Measurements from ENCODE around the gene PAQR9.
"Not testable (repeated sequence)": the region's sequence is repeated elsewhere in the genome, so short reads cannot be mapped to it uniquely, and the experiment has no call there.

The PAQR9 gene

DNA sequence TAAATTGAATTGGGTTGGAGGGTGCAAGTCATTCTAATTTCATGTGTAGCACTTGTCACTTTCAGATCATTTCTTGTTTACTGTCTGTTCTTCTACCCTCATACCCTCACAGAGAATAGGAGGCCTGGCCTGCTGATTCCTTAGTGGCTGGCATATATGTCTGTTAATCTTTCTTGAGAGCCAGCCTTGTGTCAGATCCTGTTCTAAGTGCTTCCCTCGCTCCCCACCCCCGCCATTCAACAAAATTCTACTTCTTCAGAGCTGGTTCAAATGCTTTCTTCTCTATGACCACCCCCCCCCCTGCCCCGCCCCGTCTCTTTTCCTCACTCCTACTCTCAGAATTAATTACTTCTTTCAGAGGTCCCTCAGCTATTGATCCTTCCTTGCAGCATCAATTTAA lies 36.4 kb upstream of the PAQR9 start:
- Histone ChIP-seq H3K9me3 (ENCODE audit: control insufficient read depth in 1 of 2, low read length in 2 of 2) (no peaks in the 10 kb centered on the region), H3K9ac (ENCODE audit: low read depth in 1 of 2, low read length in 2 of 2) (peak overlapping the region in 1 of 2 donors; percentile 90), H3K27me3 (ENCODE audit: control insufficient read depth in 1 of 2, insufficient read depth in 2 of 2, low read length in 2 of 2) (no peaks in the 10 kb centered on the region), H3K36me3 (ENCODE audit: control insufficient read depth in 1 of 2, insufficient read depth in 2 of 2, low read length in 2 of 2) (no peaks in the 10 kb centered on the region), H3K4me1 (ENCODE audit: control insufficient read depth in 1 of 2, insufficient read depth in 2 of 2, low read length in 2 of 2) (peaks cover 14 to 16% of the 10 kb centered on the region in 2 donors), H3K4me3 (ENCODE audit: low read depth in 1 of 2, low read length in 2 of 2) (peak overlapping the region in 1 of 2 donors; percentile 87), H3K27ac (ENCODE audit: low read depth, low read length) (no peak overlapping the region)

DNA sequence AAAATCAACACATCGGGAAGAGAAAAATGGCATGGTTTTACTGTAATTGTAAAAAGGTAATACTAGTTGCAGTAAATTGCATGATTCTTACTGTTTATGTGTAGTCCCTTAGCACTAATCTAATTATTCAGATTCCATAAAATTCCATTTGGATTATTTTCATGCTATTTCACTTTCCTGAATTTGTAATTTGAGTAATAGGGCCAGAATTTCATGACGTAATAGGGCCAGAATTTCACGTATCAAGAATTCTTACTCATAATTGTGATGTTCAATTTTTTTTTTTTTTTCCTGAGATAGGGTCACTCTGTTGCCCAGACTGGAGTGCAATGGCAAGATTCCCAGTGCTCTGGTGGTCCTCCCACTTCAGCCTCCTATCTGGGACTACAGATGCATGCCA lies 35.0 kb upstream of the PAQR9 start:
- Histone ChIP-seq H3K4me1 (ENCODE audit: control insufficient read depth in 1 of 2, insufficient read depth in 2 of 2, low read length in 2 of 2) (peaks cover 14 to 16% of the 10 kb centered on the region in 2 donors), H3K36me3 (ENCODE audit: control insufficient read depth in 1 of 2, insufficient read depth in 2 of 2, low read length in 2 of 2) (no peaks in the 10 kb centered on the region), H3K9ac (ENCODE audit: low read depth in 1 of 2, low read length in 2 of 2) (no peak overlapping the region), H3K27ac (ENCODE audit: low read depth, low read length) (no peak overlapping the region), H3K27me3 (ENCODE audit: control insufficient read depth in 1 of 2, insufficient read depth in 2 of 2, low read length in 2 of 2) (no peaks in the 10 kb centered on the region), H3K9me3 (ENCODE audit: control insufficient read depth in 1 of 2, low read length in 2 of 2) (no peaks in the 10 kb centered on the region), H3K4me3 (ENCODE audit: low read depth in 1 of 2, low read length in 2 of 2) (no peak overlapping the region)

DNA sequence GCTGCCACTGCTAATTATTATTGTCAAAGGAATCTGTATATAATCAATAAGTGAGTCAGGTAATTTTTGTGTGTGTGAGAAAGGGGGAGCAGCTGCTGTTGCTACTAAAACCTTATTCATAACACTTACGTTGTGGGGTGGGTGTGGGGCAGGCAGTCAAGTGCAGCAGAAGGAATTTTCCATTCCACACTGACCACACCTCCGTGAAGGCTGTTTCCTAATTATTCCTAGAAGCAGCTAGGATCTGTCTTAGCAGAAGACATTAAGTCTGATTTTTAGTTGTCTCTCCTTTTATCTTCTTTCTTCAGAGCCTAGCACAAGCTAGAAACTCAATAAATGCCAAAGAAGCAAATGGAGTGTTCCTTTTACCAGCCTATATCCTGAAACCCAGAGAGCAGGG lies 33.9 kb upstream of the PAQR9 start:
- Histone ChIP-seq H3K27me3 (ENCODE audit: control insufficient read depth in 1 of 2, insufficient read depth in 2 of 2, low read length in 2 of 2) (no peaks in the 10 kb centered on the region), H3K36me3 (ENCODE audit: control insufficient read depth in 1 of 2, insufficient read depth in 2 of 2, low read length in 2 of 2) (no peaks in the 10 kb centered on the region), H3K9me3 (ENCODE audit: control insufficient read depth in 1 of 2, low read length in 2 of 2) (no peaks in the 10 kb centered on the region), H3K27ac (ENCODE audit: low read depth, low read length) (no peak overlapping the region), H3K9ac (ENCODE audit: low read depth in 1 of 2, low read length in 2 of 2) (no peak overlapping the region), H3K4me3 (ENCODE audit: low read depth in 1 of 2, low read length in 2 of 2) (no peak overlapping the region), H3K4me1 (ENCODE audit: control insufficient read depth in 1 of 2, insufficient read depth in 2 of 2, low read length in 2 of 2) (peaks cover 6% of the 10 kb centered on the region in 2 donors)

DNA sequence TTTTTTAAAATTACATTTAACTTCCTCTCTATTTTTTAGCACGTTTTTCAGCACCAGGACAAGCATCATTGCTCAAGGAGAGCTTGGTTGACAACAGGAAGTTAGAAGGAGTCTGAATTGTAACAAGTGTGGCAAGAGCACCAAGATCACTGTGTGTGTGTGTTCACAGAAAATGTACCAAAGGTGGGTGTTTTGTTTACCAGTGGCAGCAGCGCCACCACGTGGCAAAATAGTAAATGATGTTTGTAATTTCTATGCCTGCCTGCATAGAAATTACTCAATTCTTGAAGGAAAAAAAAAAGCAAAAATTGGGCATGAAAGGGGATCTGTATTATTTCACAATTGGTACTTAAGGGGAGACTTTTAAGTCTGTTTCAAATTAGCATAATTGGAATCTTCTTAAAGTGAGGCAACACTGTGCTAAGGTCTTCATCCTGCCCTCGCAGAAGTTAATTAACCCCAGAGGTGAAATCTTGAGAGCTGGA lies 30.5 kb upstream of the PAQR9 start:
- Histone ChIP-seq H3K9ac (ENCODE audit: low read depth in 1 of 2, low read length in 2 of 2) (no peak overlapping the region), H3K4me1 (ENCODE audit: control insufficient read depth in 1 of 2, insufficient read depth in 2 of 2, low read length in 2 of 2) (no peaks in the 10 kb centered on the region)

DNA sequence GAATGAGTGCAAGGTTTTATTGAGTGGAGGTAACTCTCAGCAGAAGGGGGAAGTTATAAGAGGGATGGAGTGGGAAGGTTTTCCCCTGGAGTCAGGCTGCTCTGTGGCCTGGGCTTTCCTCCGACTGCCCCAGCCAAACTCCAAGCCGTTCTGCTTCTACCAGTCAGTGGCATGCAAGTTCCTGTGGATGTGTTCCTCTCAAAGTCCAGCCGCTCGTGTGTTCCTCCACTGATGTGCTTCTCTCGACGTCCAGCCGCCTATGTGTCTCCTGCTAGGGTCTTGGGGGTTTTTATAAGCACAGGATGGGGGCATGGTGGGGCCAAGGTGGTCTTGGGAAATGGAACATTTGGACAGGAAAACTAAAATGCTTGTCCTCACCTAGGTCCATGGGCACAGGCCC lies 28.8 kb upstream of the PAQR9 start:
- H3K27me3 ChIP-seq (ENCODE audit: control insufficient read depth in 1 of 2, insufficient read depth in 2 of 2, low read length in 2 of 2): peaks cover 0 to 4% of the 10 kb centered on the region in 2 donors
- H3K9me3 ChIP-seq (ENCODE audit: control insufficient read depth in 1 of 2, low read length in 2 of 2): no peaks in the 10 kb centered on the region
- H3K4me3 ChIP-seq (ENCODE audit: low read depth in 1 of 2, low read length in 2 of 2): no peak overlapping the region
- peaks cover 0 to 2% of the 10 kb centered on the region in 2 donors for H3K4me1 ChIP-seq (ENCODE audit: control insufficient read depth in 1 of 2, insufficient read depth in 2 of 2, low read length in 2 of 2)
- H3K36me3 ChIP-seq (ENCODE audit: control insufficient read depth in 1 of 2, insufficient read depth in 2 of 2, low read length in 2 of 2): no peaks in the 10 kb centered on the region
- no peak overlapping the region for H3K9ac ChIP-seq (ENCODE audit: low read depth in 1 of 2, low read length in 2 of 2)
- H3K27ac ChIP-seq (ENCODE audit: low read depth, low read length): no peak overlapping the region

More for the DNA sequence above, 30.5 kb upstream of the PAQR9 start:
- Histone ChIP-seq H3K27me3 (ENCODE audit: control insufficient read depth in 1 of 2, insufficient read depth in 2 of 2, low read length in 2 of 2) (no peaks in the 10 kb centered on the region), H3K9me3 (ENCODE audit: control insufficient read depth in 1 of 2, low read length in 2 of 2) (no peaks in the 10 kb centered on the region), H3K4me3 (ENCODE audit: low read depth in 1 of 2, low read length in 2 of 2) (no peak overlapping the region), H3K27ac (ENCODE audit: low read depth, low read length) (no peak overlapping the region), H3K36me3 (ENCODE audit: control insufficient read depth in 1 of 2, insufficient read depth in 2 of 2, low read length in 2 of 2) (no peaks in the 10 kb centered on the region)

DNA sequence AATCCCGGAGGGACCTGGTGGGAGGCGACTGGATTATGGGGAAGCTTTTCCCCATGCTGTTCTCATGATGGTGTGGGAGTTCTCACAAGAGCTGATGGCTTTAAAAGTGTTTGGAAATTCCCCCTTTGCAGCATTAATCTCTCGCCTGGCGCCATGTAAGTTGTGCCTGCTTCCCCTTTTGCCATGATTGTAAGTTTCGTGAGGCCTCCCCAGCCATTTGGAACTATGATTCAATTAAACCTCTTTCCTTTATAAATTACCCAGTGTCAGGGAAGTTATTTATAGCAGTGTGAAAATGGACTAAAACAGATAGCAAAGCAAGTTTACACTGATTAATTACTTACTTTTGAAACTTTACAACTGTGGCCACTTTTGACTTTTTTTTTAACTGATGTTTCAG lies 27.2 kb upstream of the PAQR9 start:
- H3K9me3 ChIP-seq (ENCODE audit: control insufficient read depth in 1 of 2, low read length in 2 of 2): no peaks in the 10 kb centered on the region
- no peak overlapping the region for H3K4me3 ChIP-seq (ENCODE audit: low read depth in 1 of 2, low read length in 2 of 2)
- no peaks in the 10 kb centered on the region for H3K36me3 ChIP-seq (ENCODE audit: control insufficient read depth in 1 of 2, insufficient read depth in 2 of 2, low read length in 2 of 2)
- no peak overlapping the region for H3K27ac ChIP-seq (ENCODE audit: low read depth, low read length)
- peaks cover 0 to 4% of the 10 kb centered on the region in 2 donors for H3K27me3 ChIP-seq (ENCODE audit: control insufficient read depth in 1 of 2, insufficient read depth in 2 of 2, low read length in 2 of 2)
- H3K9ac ChIP-seq (ENCODE audit: low read depth in 1 of 2, low read length in 2 of 2): no peak overlapping the region
- peaks cover 0 to 2% of the 10 kb centered on the region in 2 donors for H3K4me1 ChIP-seq (ENCODE audit: control insufficient read depth in 1 of 2, insufficient read depth in 2 of 2, low read length in 2 of 2)

DNA sequence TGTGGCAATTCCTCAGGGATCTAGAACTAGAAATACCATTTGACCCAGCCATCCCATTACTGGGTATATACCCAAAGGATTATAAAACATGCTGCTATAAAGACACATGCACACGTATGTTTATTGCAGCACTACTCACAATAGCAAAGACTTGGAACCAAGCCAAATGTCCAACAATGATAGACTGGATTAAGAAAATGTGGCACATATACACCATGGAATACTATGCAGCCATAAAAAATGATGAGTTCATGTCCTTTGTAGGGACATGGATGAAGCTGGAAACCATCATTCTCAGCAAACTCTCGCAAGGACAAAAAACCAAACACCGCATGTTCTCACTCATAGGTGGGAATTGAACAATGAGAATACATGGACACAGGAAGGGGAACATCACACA lies 25.4 kb upstream of the PAQR9 start:
- not testable (repeated sequence) for H3K36me3 ChIP-seq (ENCODE audit: control insufficient read depth in 1 of 2, insufficient read depth in 2 of 2, low read length in 2 of 2); H3K27ac ChIP-seq (ENCODE audit: low read depth, low read length); H3K27me3 ChIP-seq (ENCODE audit: control insufficient read depth in 1 of 2, insufficient read depth in 2 of 2, low read length in 2 of 2); H3K4me1 ChIP-seq (ENCODE audit: control insufficient read depth in 1 of 2, insufficient read depth in 2 of 2, low read length in 2 of 2); H3K9ac ChIP-seq (ENCODE audit: low read depth in 1 of 2, low read length in 2 of 2); H3K9me3 ChIP-seq (ENCODE audit: control insufficient read depth in 1 of 2, low read length in 2 of 2); H3K4me3 ChIP-seq (ENCODE audit: low read depth in 1 of 2, low read length in 2 of 2)

DNA sequence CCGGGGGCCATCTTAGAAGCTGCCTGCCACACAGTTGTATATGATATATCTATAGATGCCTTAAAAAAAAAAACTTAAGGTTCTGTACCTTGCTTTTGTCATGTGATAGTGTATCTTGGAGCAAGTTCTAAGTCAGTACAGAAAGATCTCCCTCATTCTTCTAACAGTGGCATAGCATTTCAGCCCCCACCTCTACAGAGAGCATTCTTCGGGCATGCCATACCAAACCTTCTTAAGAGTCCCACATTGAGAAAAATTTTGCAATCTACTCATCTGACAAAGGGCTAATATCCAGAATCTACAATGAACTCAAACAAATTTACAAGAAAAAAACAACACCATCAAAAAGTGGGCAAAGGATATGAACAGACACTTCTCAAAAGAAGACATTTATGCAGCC lies 24.7 kb upstream of the PAQR9 start:
- not testable (repeated sequence) for H3K9ac ChIP-seq (ENCODE audit: low read depth in 1 of 2, low read length in 2 of 2); H3K9me3 ChIP-seq (ENCODE audit: control insufficient read depth in 1 of 2, low read length in 2 of 2); H3K4me1 ChIP-seq (ENCODE audit: control insufficient read depth in 1 of 2, insufficient read depth in 2 of 2, low read length in 2 of 2); H3K27me3 ChIP-seq (ENCODE audit: control insufficient read depth in 1 of 2, insufficient read depth in 2 of 2, low read length in 2 of 2); H3K27ac ChIP-seq (ENCODE audit: low read depth, low read length); H3K4me3 ChIP-seq (ENCODE audit: low read depth in 1 of 2, low read length in 2 of 2); H3K36me3 ChIP-seq (ENCODE audit: control insufficient read depth in 1 of 2, insufficient read depth in 2 of 2, low read length in 2 of 2)

DNA sequence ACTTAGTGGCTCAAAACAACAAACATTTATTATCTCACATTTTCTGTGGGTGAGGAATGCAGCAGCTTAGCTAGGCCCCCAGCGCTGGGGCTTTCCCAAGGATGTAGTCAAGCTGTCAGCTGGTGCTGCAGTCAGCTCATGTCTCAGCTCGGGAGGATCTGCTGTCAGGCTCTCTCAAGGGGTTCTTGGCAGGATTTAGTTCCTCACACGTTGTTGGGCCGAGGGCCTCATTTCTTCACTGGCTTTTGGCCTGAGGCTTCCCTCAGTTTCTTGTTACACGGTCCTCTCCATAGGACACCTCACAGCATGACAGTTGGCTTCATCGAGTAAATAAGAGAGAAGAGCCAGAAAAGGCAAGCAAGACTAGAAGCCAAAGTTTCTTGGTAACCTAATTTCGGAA lies 24.2 kb upstream of the PAQR9 start:
- Histone ChIP-seq H3K4me3 (ENCODE audit: low read depth in 1 of 2, low read length in 2 of 2) (no peak overlapping the region), H3K4me1 (ENCODE audit: control insufficient read depth in 1 of 2, insufficient read depth in 2 of 2, low read length in 2 of 2) (peaks cover 0 to 2% of the 10 kb centered on the region in 2 donors), H3K9ac (ENCODE audit: low read depth in 1 of 2, low read length in 2 of 2) (no peak overlapping the region), H3K27ac (ENCODE audit: low read depth, low read length) (no peak overlapping the region), H3K9me3 (ENCODE audit: control insufficient read depth in 1 of 2, low read length in 2 of 2) (no peaks in the 10 kb centered on the region), H3K36me3 (ENCODE audit: control insufficient read depth in 1 of 2, insufficient read depth in 2 of 2, low read length in 2 of 2) (no peaks in the 10 kb centered on the region), H3K27me3 (ENCODE audit: control insufficient read depth in 1 of 2, insufficient read depth in 2 of 2, low read length in 2 of 2) (peaks cover 0 to 4% of the 10 kb centered on the region in 2 donors)

DNA sequence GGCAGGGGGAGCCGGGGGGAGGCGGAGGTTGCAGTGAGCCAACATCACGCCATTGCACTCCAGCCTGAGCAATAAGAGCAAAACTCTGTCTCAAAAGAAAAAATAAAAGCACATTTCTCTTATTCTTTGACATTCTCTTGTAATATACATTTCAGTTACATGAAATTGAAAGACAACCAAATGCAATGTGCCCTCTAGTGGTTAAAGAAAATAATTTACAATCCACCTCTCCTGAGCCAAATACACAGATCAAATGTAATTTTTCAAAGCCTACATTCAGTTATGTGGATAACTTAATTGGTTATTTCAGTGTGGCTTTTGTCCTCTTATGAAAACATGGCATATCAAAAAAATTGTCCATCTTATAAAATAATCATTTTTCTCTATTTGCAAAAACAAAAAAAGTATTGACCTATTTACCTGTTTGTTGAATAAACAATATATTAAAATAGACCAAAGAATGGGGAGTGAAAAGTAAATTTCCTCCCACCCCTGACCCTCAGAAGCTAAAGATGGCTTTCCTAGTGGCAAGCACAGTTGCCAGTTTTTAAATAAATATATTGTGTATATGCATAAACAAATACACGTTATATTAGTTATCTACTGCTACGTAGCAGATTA lies 23.7 kb upstream of the PAQR9 start:
- Histone ChIP-seq H3K4me3 (ENCODE audit: low read depth in 1 of 2, low read length in 2 of 2) (no peak overlapping the region), H3K9ac (ENCODE audit: low read depth in 1 of 2, low read length in 2 of 2) (no peak overlapping the region), H3K27me3 (ENCODE audit: control insufficient read depth in 1 of 2, insufficient read depth in 2 of 2, low read length in 2 of 2) (peaks cover 0 to 4% of the 10 kb centered on the region in 2 donors), H3K9me3 (ENCODE audit: control insufficient read depth in 1 of 2, low read length in 2 of 2) (no peaks in the 10 kb centered on the region), H3K4me1 (ENCODE audit: control insufficient read depth in 1 of 2, insufficient read depth in 2 of 2, low read length in 2 of 2) (peaks cover 0 to 2% of the 10 kb centered on the region in 2 donors), H3K36me3 (ENCODE audit: control insufficient read depth in 1 of 2, insufficient read depth in 2 of 2, low read length in 2 of 2) (no peaks in the 10 kb centered on the region), H3K27ac (ENCODE audit: low read depth, low read length) (no peak overlapping the region)
